GM12878 (cell line): Measurements from ENCODE around the gene ZMIZ1. TPM values are rescaled to one million over a fixed set of nuclear protein-coding genes. Genes with fewer than 3 reads are reported as not detected.

Source experiments
- ATAC-seq: fragments of 200-7000 bp; cut with Tn5 transposase; 3 replicates; pipeline ENCODE4 v1.9.1; 2020; ENCODE audit warnings: mild to moderate bottlenecking, moderate library complexity
- BruUV-seq: library from RNA; stranded (reverse); fragments of 400-500 nt; replicated peaks from 2 replicates; lab custom pipeline; 2021; lab: Mats Ljungman, UMichigan
- CTCF ChIA-PET: fragments of 300-600 bp; sonication (Branson Sonifier 250); formaldehyde crosslinking; extraction: SDS; loops from one replicate; lab custom pipeline; 2021; ENCODE audit warnings: inconsistent platforms; lab: Yijun Ruan, JAX
- POLR2A ChIA-PET: fragments of 350-600 bp; formaldehyde crosslinking; extraction: SDS; loops from one replicate; lab custom pipeline; 2021; ENCODE audit warnings: inconsistent platforms; lab: Charles Lee
- RAD21 ChIA-PET: fragments of 300-600 bp; sonication (Branson Sonifier 250); formaldehyde crosslinking; loops from one replicate; lab custom pipeline; 2023; ENCODE audit warnings: antibody characterized with exemption; ENCODE audit not compliant: unreplicated experiment; lab: Charles Lee
- SMC1A ChIA-PET: fragments of 300-600 bp; sonication (Branson Sonifier 250); formaldehyde crosslinking; loops from one replicate; lab custom pipeline; 2023; ENCODE audit not compliant: unreplicated experiment, uncharacterized antibody; lab: Charles Lee
- DNase-seq: peaks from one replicate; pipeline ENCODE4 v3.0.0-alpha.2; 2011; ENCODE audit warnings: low read depth, low spot score
- FAIRE-seq: peaks from 3 replicates; lab custom pipeline; 2011; peaks lifted over from hg19 to GRCh38; lab: Jason Lieb, UNC
- H2AFZ ChIP-seq: 2 replicates; pipeline ENCODE4 v1.6.0; 2011; ENCODE audit warnings: low read depth, low read length, control low read depth; ENCODE audit not compliant: control insufficient read depth
- H3K27ac ChIP-seq: 2 replicates; pipeline ENCODE4 v1.5.1; 2011; ENCODE audit warnings: control low read depth; ENCODE audit not compliant: control insufficient read depth, insufficient read depth
- H3K27me3 ChIP-seq, 2 experiments: replicated peaks in 1 of 2; 2 replicates each; pipeline versions ENCODE4 v1.6.0 to v1.6.1; 2011; ENCODE audit warnings: low read length in 1 of 2; ENCODE audit not compliant: control insufficient read depth in 2 of 2, insufficient read depth in 2 of 2
- H3K36me3 ChIP-seq, 2 experiments: 2 replicates each; pipeline ENCODE4 v1.5.1; 2011; ENCODE audit warnings: low read length in 1 of 2; ENCODE audit not compliant: control insufficient read depth in 2 of 2, insufficient read depth in 2 of 2
- H3K4me1 ChIP-seq: 2 replicates; pipeline ENCODE4 v1.6.1; 2011; ENCODE audit warnings: mild to moderate bottlenecking, low read length, moderate library complexity, mixed read lengths; ENCODE audit not compliant: control insufficient read depth, insufficient read depth
- H3K4me2 ChIP-seq: 2 replicates; pipeline ENCODE4 v1.6.0; 2011; ENCODE audit warnings: control low read depth; ENCODE audit not compliant: control insufficient read depth, insufficient read depth
- H3K4me3 ChIP-seq: fragments of 200-600 bp; sonication (generic); 2 replicates; pipeline ENCODE4 v1.5.1; 2016
- H3K79me2 ChIP-seq: 2 replicates; pipeline ENCODE4 v1.6.0; 2011; ENCODE audit warnings: low read length; ENCODE audit not compliant: control insufficient read depth, insufficient read depth
- H3K9ac ChIP-seq: 2 replicates; pipeline ENCODE4 v1.8.0; 2011; ENCODE audit warnings: low read length, control low read depth, mixed read lengths; ENCODE audit not compliant: control insufficient read depth, insufficient read depth
- H3K9me3 ChIP-seq: replicated peaks from 3 replicates; pipeline ENCODE4 v1.5.1; 2011; ENCODE audit warnings: mild to moderate bottlenecking, low read length; ENCODE audit not compliant: control insufficient read depth, insufficient read depth
- H4K20me1 ChIP-seq: 2 replicates; pipeline ENCODE4 v1.6.0; 2011; ENCODE audit not compliant: control insufficient read depth, insufficient read depth
- NR2F1 ChIP-seq: fragments of 450-650 bp; conservative IDR thresholded peaks from 2 replicates; pipeline ENCODE4 v1.6.1; 2017; ENCODE audit warnings: mild to moderate bottlenecking
- POLR2A ChIP-seq: IDR thresholded peaks from 2 replicates; pipeline ENCODE4 v1.6.1; 2011; ENCODE audit warnings: low read depth, mild to moderate bottlenecking, low read length
- SIX5 ChIP-seq: IDR thresholded peaks from 2 replicates; pipeline ENCODE4 v1.6.1; 2011; ENCODE audit warnings: mild to moderate bottlenecking, low read depth, low read length, moderate library complexity; ENCODE audit not compliant: severe bottlenecking
- ZNF207 ChIP-seq: fragments of 450-650 bp; IDR thresholded peaks from 2 replicates; pipeline ENCODE4 v1.6.1; 2014; ENCODE audit warnings: antibody characterized with exemption, mild to moderate bottlenecking, borderline replicate concordance
- WGBS: methylation state at CpG from one replicate; pipeline ENCODE4 v1.1.6; 2016; ENCODE audit warnings: low lambda C conversion rate; ENCODE audit not compliant: insufficient replicate concordance, insufficient coverage; ENCODE audit errors: missing lambda C conversion rate; 5-methylcytosine and 5-hydroxymethylcytosine counted together
- in situ Hi-C: fragments of 300-500 bp; cut with MboI; formaldehyde crosslinking; loops from 9 replicates; pipeline ENCODE4 v1.14.3; 2018; ENCODE audit warnings: mixed read lengths
- intact Hi-C: fragments of 100-400 bp; cut with micrococcal nuclease; formaldehyde crosslinking; loops from one replicate; pipeline ENCODE4 v1.14.2; 2022; ENCODE audit not compliant: unreplicated experiment
- polyA plus RNA-seq, 11 experiments: library from polyadenylated mRNA; depleted of rRNA in 4 of 11; unstranded in 6 of 11; stranded (reverse) in 5 of 11; fragments of >200 nt; fragmentation: Nextera tagmentation in 4 of 11; fragmentation: Illumina TruSeq in 1 of 11; extraction: Ambion mirVana in 4 of 11; extraction: Trizol in 1 of 11; gene quantifications; 1 replicate in 1 of 11; 2 replicates in 10 of 11; pipeline versions ENCODE4 v1.2.1 to v1.2.3, GENCODE V29; 2011 to 2016; ENCODE audit warnings: inconsistent platforms in 2 of 11, missing spikeins in 2 of 11, low read depth in 1 of 11
- total RNA-seq, 4 experiments: library from RNA; depleted of rRNA in 3 of 4; stranded (reverse); fragments of >200 nt in 3 of 4; fragmentation: Illumina TruSeq in 1 of 4; extraction: Trizol in 1 of 4; gene quantifications; 2 replicates each; pipeline versions ENCODE4 v1.2.1 to v1.2.3, GENCODE V29; 2013 to 2021
- TF ChIP-seq, protein P1 (sequence below): fragments of 450-650 bp; IDR thresholded peaks from 2 replicates; pipeline ENCODE4 v1.6.1; 2018; ENCODE audit warnings: mild to moderate bottlenecking, low read depth, moderate library complexity; ENCODE audit not compliant: partially characterized antibody

Gene ZMIZ1
- total and polyA plus RNA-seq, 10 of the 15 experiments (the other 5 are each of a cell fraction or from before 2014, with no cell fraction given) = 3.1 to 82.3 (median 14.9) TPM

DNA sequence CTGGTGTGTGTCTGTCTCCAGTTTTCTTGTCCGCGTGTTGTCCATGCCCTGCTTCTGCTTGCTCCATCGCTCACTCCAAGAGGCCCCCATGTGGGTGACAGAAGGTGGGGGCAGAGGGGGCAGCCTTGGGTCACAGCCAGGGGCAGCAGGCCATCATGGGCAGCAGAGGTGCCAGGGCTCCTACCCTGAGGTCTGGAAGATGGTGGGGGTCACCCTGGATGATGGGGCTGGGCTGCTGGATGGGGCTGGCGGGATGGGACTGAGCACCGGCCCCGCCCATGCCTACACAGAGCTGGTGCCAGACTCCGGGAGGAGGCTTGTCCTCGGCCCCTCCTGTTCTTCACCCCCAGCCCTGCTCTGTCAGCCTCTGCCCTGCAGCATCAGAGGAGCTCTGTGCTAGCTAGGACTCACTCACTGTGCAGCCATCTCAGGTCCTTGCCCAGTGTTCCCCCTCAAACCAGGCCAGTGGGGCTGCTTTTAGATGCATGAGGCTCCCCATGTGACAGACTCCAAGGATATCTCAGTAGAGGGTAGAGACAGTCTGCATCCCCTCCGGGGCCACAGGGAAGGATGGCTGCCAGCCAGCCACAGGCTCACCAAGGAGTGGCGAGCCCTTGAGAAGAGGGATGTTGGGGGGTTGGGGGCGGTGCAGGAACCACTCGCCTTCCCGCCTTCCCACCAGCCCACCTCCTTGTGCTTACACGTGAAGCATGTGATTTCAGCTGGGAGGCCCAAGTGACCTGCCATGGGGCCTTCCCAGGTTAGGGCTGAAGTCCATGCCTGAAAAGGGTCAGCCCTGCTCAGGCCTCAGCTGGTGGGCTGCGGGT, 243.0 kb downstream of the ZMIZ1 start:
- Histone ChIP-seq H3K4me1 (peaks cover 7% of the 10 kb centered on the region), H2AFZ (no peak overlapping the region)
- SMC1A ChIA-PET = no interaction called here
- intact Hi-C loops = no loop called here
- in situ Hi-C loops = no loop called here
- no peak for FAIRE-seq
- RAD21 ChIA-PET = no interaction called here
- TF ChIP-seq POLR2A (peak; percentile 14; the same call in 1 of the 2 replicates), NR2F1 (no peak), SIX5 (no peak)
- TF ChIP-seq, all 136 proteins: peak for 1
- Histone ChIP-seq H3K79me2 (no peaks in the 10 kb centered on the region), H3K27me3 (no peaks in the 10 kb centered on the region), H3K9ac (no peak overlapping the region), H4K20me1 (no peaks in the 10 kb centered on the region), H3K4me3 (no peak overlapping the region), H3K4me2 (no peak overlapping the region), H3K27ac (no peak overlapping the region), H3K36me3 (peaks cover 13 to 41% of the 10 kb centered on the region in 2 experiments; a peak in 3 of 4 replicates), H3K9me3 (no peaks in the 10 kb centered on the region)
- DNase-seq = no peak
- BruUV-seq = no TSS peak
- ATAC-seq = no peak
- ChIA-PET CTCF (no interaction called here), POLR2A (interaction anchor here (0.9 kb wide), 1 partner anchor 20 kb away, joined by 3 read pairs; no protein-coding TSS in a partner anchor)
- 85% methylated on average over 15 of the region's 15 CpGs for WGBS

DNA sequence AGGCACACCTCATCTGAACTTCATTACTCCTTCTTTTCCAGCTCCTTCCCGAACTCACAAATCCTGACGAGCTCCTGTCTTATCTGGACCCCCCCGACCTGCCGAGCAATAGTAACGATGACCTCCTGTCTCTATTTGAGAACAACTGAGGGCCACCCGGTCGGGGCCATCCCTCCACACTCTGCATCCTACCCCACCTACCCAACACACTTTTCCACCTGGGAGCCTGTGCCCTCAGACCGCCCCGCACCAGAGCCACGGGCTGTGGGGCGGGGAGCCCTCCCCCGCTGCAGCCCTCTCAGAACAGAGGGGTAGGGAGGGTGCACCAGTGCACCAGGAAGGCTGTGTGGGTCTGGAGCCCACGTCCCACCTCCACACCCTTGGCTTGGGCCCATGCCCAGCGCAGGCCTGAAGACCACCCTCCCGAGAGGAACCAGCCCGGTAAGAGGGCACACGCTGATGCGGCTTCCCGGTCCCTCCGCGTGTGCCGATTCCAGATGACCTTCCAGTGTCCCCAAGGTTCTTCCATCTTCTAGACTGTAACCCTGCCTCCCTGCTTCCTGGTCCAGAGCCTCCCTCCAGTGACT, 243.9 kb downstream of the ZMIZ1 start:
- 95% methylated on average over 22 of the region's 22 CpGs for WGBS
- POLR2A ChIA-PET = interaction anchor here (0.9 kb wide), 1 partner anchor 19 kb away, joined by 3 read pairs; no protein-coding TSS in a partner anchor
- DNase-seq (no peak), FAIRE-seq (no peak), ATAC-seq (no peak)
- no peaks in the 10 kb centered on the region for H3K27me3 ChIP-seq
- no TSS peak for BruUV-seq
- SMC1A ChIA-PET = interaction anchor here (1.1 kb wide), 1 partner anchor 34 kb away, joined by 3 read pairs; the partner anchor contains the start of gene PPIF
- peaks cover 10 to 34% of the 10 kb centered on the region in 2 experiments; a peak in 3 of 4 replicates for H3K36me3 ChIP-seq
- RAD21 ChIA-PET = no interaction called here
- H3K27ac ChIP-seq = no peak overlapping the region
- H3K9ac ChIP-seq = no peak overlapping the region
- H3K9me3 ChIP-seq = no peaks in the 10 kb centered on the region
- H3K79me2 ChIP-seq = no peaks in the 10 kb centered on the region
- H3K4me3 ChIP-seq = no peak overlapping the region
- CTCF ChIA-PET = no interaction called here
- no peaks in the 10 kb centered on the region for H4K20me1 ChIP-seq
- intact Hi-C loops (no loop called here), in situ Hi-C loops (no loop called here)
- TF ChIP-seq, protein P1, sequence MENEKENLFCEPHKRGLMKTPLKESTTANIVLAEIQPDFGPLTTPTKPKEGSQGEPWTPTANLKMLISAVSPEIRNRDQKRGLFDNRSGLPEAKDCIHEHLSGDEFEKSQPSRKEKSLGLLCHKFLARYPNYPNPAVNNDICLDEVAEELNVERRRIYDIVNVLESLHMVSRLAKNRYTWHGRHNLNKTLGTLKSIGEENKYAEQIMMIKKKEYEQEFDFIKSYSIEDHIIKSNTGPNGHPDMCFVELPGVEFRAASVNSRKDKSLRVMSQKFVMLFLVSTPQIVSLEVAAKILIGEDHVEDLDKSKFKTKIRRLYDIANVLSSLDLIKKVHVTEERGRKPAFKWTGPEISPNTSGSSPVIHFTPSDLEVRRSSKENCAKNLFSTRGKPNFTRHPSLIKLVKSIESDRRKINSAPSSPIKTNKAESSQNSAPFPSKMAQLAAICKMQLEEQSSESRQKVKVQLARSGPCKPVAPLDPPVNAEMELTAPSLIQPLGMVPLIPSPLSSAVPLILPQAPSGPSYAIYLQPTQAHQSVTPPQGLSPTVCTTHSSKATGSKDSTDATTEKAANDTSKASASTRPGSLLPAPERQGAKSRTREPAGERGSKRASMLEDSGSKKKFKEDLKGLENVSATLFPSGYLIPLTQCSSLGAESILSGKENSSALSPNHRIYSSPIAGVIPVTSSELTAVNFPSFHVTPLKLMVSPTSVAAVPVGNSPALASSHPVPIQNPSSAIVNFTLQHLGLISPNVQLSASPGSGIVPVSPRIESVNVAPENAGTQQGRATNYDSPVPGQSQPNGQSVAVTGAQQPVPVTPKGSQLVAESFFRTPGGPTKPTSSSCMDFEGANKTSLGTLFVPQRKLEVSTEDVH = no peak
- no peak for TF ChIP-seq ZNF207
- H3K4me1 ChIP-seq = peaks cover 15% of the 10 kb centered on the region
- H2AFZ ChIP-seq = no peak overlapping the region
- H3K4me2 ChIP-seq = no peak overlapping the region
